ENCODE results near the gene KCTD5. TPM values are rescaled to one million over a fixed set of nuclear protein-coding genes. Genes with fewer than 3 reads are reported as not detected.

KCTD5 gene
- total and polyA plus RNA-seq, 9 of the 15 experiments (the other 6 are each of a cell fraction or from before 2014, with no cell fraction given) = 0.73 to 58.3 (median 32.3) TPM

- TF ChIP-seq NKRF (IDR thresholded peaks at IDR 0.05; ENCODE audit: borderline replicate concordance) (peak; percentile 66; the same call in 1 of the 2 replicates), ZNF133 (CRISPR knock-in tag; IDR thresholded peaks at IDR 0.05) (no peak), CXXC5 (CRISPR knock-in tag; IDR thresholded peaks at IDR 0.05) (peak; percentile 86), ZBTB49 (CRISPR knock-in tag; IDR thresholded peaks at IDR 0.05; ENCODE audit: borderline replicate concordance) (no peak), CTBP1 (IDR thresholded peaks at IDR 0.05; ENCODE audit: borderline replicate concordance) (peak; percentile 43; the same call in 1 of the 2 replicates), RCOR1 (IDR thresholded peaks at IDR 0.05; ENCODE audit: borderline replicate concordance in 1 of 2, low read depth in 2 of 2, low read length in 2 of 2) (0 out of 4 replicates have a peak, but pooled peaks of 1 of the 2 experiments have one; percentile 72), POLR2AphosphoS2 (IDR thresholded peaks at IDR 0.05; ENCODE audit: low read length) (peak; percentile 36; the same call in 1 of the 2 replicates), HMGXB4 (CRISPR knock-in tag; IDR thresholded peaks at IDR 0.05) (no peak), THAP12 (CRISPR knock-in tag; IDR thresholded peaks at IDR 0.05) (0 out of 2 replicates have a peak, but pooled peaks have one; percentile 63), ASH1L (IDR thresholded peaks at IDR 0.05; ENCODE audit: borderline replicate concordance, low read depth, partially characterized antibody) (no peak), CTCF (IDR thresholded peaks at IDR 0.05 in 2 of 3, conservative IDR thresholded peaks at IDR 0.05 in 1 of 3; ENCODE audit: insufficient read depth in 2 of 3, low read depth in 1 of 3, low read length in 3 of 3) (no peak), ESRRA (IDR thresholded peaks at IDR 0.05; ENCODE audit: borderline replicate concordance, low read depth) (peak; percentile 93), NEUROD1 (IDR thresholded peaks at IDR 0.05; ENCODE audit: borderline replicate concordance, low read depth, low read length, partially characterized antibody) (no peak), SMARCA5 (IDR thresholded peaks at IDR 0.05) (no peak), STAT5B (CRISPR knock-in tag; IDR thresholded peaks at IDR 0.05) (no peak)
These were observed 9.0 kb upstream of the KCTD5 start (continued) for GRCh38 chr16:2673066-2673999.
